ENCODE measurements around the gene RTTN.

- TF ChIP-seq CTCF (IDR thresholded peaks at IDR 0.05) (no peak), ELF4 (CRISPR knock-in tag; IDR thresholded peaks at IDR 0.05; ENCODE audit: low read depth) (no peak), NFYB (CRISPR knock-in tag; conservative IDR thresholded peaks at IDR 0.05; ENCODE audit: low read depth) (no peak), SP1 (CRISPR knock-in tag; conservative IDR thresholded peaks at IDR 0.05) (no peak)
These were observed 15.1 kb upstream of the RTTN start for GRCh38 chr18:70220628-70221027.
